HepG2 (cell line): ENCODE data around the gene USP24. TPM values are rescaled to one million over a fixed set of nuclear protein-coding genes. Genes with fewer than 3 reads are reported as not detected.

ENCODE experiments used
- ZBTB40 ChIP-seq, 2 experiments: fragments of 450-650 bp in 1 of 2; sonication (generic) in 1 of 2; formaldehyde crosslinking in 1 of 2; IDR thresholded peaks; 2 replicates each; pipeline versions ENCODE4 v1.6.1 to v1.8.0; 2016 to 2022; ENCODE audit warnings: antibody characterized with exemption in 1 of 2, mild to moderate bottlenecking in 1 of 2, missing genetic modification reagents in 1 of 2
- polyA plus RNA-seq, 8 experiments: library from polyadenylated mRNA; depleted of rRNA in 3 of 8; stranded (reverse) in 7 of 8; unstranded in 1 of 8; fragments of >200 nt; fragmentation: Illumina TruSeq in 4 of 8; extraction: Trizol in 4 of 8; gene quantifications; 2 replicates each; pipeline versions ENCODE4 v1.2.1 to v1.2.3, GENCODE V29; 2011 to 2016; ENCODE audit warnings: low read depth in 4 of 8, missing spikeins in 1 of 8, mixed read lengths in 1 of 8; ENCODE audit not compliant: insufficient read depth in 1 of 8
- total RNA-seq, 5 experiments: library from RNA; depleted of rRNA; stranded (reverse); fragments of >200 nt; fragmentation: Illumina TruSeq; extraction: Trizol; gene quantifications; 2 replicates each; pipeline ENCODE4 v1.2.3, GENCODE V29; 2016; ENCODE audit warnings: low read depth in 1 of 5

The USP24 gene
- total and polyA plus RNA-seq, 2 of the 13 experiments (the other 11 are each of a cell fraction or from before 2014, with no cell fraction given) = 18.8 to 47.6 TPM

- TF ChIP-seq ZBTB40 (IDR thresholded peaks at IDR 0.05) (no peak), ZBTB40 (CRISPR knock-in tag; IDR thresholded peaks at IDR 0.05) (no peak)
Measured at GRCh38 chr1:55061706-55062321, 153.3 kb downstream of the USP24 start (continued).
